ENCODE measurements around the gene SYCP2L.
"Not testable (repeated sequence)": the region's sequence is repeated elsewhere in the genome, so short reads cannot be mapped to it uniquely, and the experiment has no call there.

DNA sequence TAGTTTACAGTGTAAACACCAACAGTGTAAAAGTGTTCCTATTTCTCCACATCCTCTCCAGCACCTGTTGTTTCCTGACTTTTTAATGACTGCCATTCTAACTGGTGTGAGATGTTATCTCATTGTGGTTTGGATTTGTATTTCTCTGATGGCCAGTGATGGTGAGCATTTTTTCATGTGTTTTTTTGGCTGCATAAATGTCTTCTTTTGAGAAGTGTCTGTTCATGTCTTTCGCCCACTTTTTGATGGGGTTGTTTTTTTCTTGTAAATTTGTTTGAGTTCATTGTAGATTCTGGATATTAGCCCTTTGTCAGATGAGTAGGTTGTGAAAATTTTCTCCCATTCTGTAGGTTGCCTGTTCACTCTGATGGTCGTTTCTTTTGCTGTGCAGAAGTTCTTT lies 98.1 kb downstream of the SYCP2L start:
- not testable (repeated sequence) for TF ChIP-seq CTCF (conservative IDR thresholded peaks at IDR 0.05; ENCODE audit: low read depth, low read length); SMC3 (IDR thresholded peaks at IDR 0.05; ENCODE audit: low read depth, low read length); MAZ (IDR thresholded peaks at IDR 0.05; ENCODE audit: borderline replicate concordance, low read depth, low read length); POLR2A (IDR thresholded peaks at IDR 0.05; ENCODE audit: low read depth, low read length)

Measured in IMR-90 (cell line).